Measurements from ENCODE around the gene DEGS2.
"Not testable (repeated sequence)": the region's sequence is repeated elsewhere in the genome, so short reads cannot be mapped to it uniquely, and the experiment has no call there.

DEGS2 gene

GRCh38 chr14:100187247-100187833 lies 27.9 kb upstream of the DEGS2 start:
- Histone ChIP-seq H3K9me2 (replicated peaks; ENCODE audit: insufficient read depth, low read length) (no peaks in the 10 kb centered on the region), H3K36me3 (replicated peaks; ENCODE audit: insufficient read depth, low read length) (no peaks in the 10 kb centered on the region), H3K27me3 (replicated peaks; ENCODE audit: insufficient read depth, low read length) (no peaks in the 10 kb centered on the region), H3K4me3 (ENCODE audit: low read length) (no peak overlapping the region), H3K4me2 (ENCODE audit: low read depth, low read length) (no peak overlapping the region), H3K9me3 (replicated peaks; ENCODE audit: insufficient read depth, low read length) (no peaks in the 10 kb centered on the region), H2AFZ (ENCODE audit: low read length) (no peak overlapping the region), H3K4me1 (ENCODE audit: low read length) (no peaks in the 10 kb centered on the region), H3K9ac (ENCODE audit: low read length) (no peak overlapping the region), H4K20me1 (ENCODE audit: insufficient read depth, low read length) (no peaks in the 10 kb centered on the region), H3K79me2 (ENCODE audit: low read length) (no peaks in the 10 kb centered on the region), H3K27ac (ENCODE audit: low read length) (no peak overlapping the region), H3F3A (ENCODE audit: insufficient read depth, low read length) (no peaks in the 10 kb centered on the region)
- DNase-seq = no peak
- TF ChIP-seq CTCF (IDR thresholded peaks at IDR 0.05; ENCODE audit: low read length) (no peak), EZH2 (optimal IDR thresholded peaks at IDR 0.05; ENCODE audit: low read depth, low read length) (no peak), EZH2phosphoT487 (IDR thresholded peaks at IDR 0.05; ENCODE audit: low read length) (no peak)

GRCh38 chr14:100181876-100182551 lies 22.6 kb upstream of the DEGS2 start:
- H4K20me1 ChIP-seq (ENCODE audit: insufficient read depth, low read length); H3K27ac ChIP-seq (ENCODE audit: low read length); H3K27me3 ChIP-seq (replicated peaks; ENCODE audit: insufficient read depth, low read length); H3K9me2 ChIP-seq (replicated peaks; ENCODE audit: insufficient read depth, low read length); H3K4me1 ChIP-seq (ENCODE audit: low read length); H3K4me2 ChIP-seq (ENCODE audit: low read depth, low read length); H2AFZ ChIP-seq (ENCODE audit: low read length); H3K36me3 ChIP-seq (replicated peaks; ENCODE audit: insufficient read depth, low read length); DNase-seq; H3K4me3 ChIP-seq (ENCODE audit: low read length); H3K9me3 ChIP-seq (replicated peaks; ENCODE audit: insufficient read depth, low read length); H3K9ac ChIP-seq (ENCODE audit: low read length); H3K79me2 ChIP-seq (ENCODE audit: low read length); H3F3A ChIP-seq (ENCODE audit: insufficient read depth, low read length): not testable (repeated sequence)

- not testable (repeated sequence) for H3K4me3 ChIP-seq (ENCODE audit: low read length); H3F3A ChIP-seq (ENCODE audit: insufficient read depth, low read length); H3K4me1 ChIP-seq (ENCODE audit: low read length); H3K9me3 ChIP-seq (replicated peaks; ENCODE audit: insufficient read depth, low read length); H3K27me3 ChIP-seq (replicated peaks; ENCODE audit: insufficient read depth, low read length); H2AFZ ChIP-seq (ENCODE audit: low read length); H3K9ac ChIP-seq (ENCODE audit: low read length); H4K20me1 ChIP-seq (ENCODE audit: insufficient read depth, low read length); H3K79me2 ChIP-seq (ENCODE audit: low read length); H3K36me3 ChIP-seq (replicated peaks; ENCODE audit: insufficient read depth, low read length); H3K27ac ChIP-seq (ENCODE audit: low read length); DNase-seq; H3K4me2 ChIP-seq (ENCODE audit: low read depth, low read length); H3K9me2 ChIP-seq (replicated peaks; ENCODE audit: insufficient read depth, low read length)
These were observed 21.2 kb upstream of the DEGS2 start for GRCh38 chr14:100180671-100181070.

GRCh38 chr14:100178691-100179090 lies 19.2 kb upstream of the DEGS2 start:
- no peak overlapping the region for H3K9ac ChIP-seq (ENCODE audit: low read length)
- no peak overlapping the region for H2AFZ ChIP-seq (ENCODE audit: low read length)
- no peaks in the 10 kb centered on the region for H3K79me2 ChIP-seq (ENCODE audit: low read length)
- no peak for TF ChIP-seq EZH2phosphoT487 (IDR thresholded peaks at IDR 0.05; ENCODE audit: low read length)
- no peak for TF ChIP-seq EZH2 (optimal IDR thresholded peaks at IDR 0.05; ENCODE audit: low read depth, low read length)
- TF ChIP-seq CTCF (IDR thresholded peaks at IDR 0.05; ENCODE audit: low read length) = no peak
- H4K20me1 ChIP-seq (ENCODE audit: insufficient read depth, low read length) = no peaks in the 10 kb centered on the region
- no peaks in the 10 kb centered on the region for H3K9me3 ChIP-seq (replicated peaks; ENCODE audit: insufficient read depth, low read length)
- no peak for DNase-seq
- no peaks in the 10 kb centered on the region for H3K27me3 ChIP-seq (replicated peaks; ENCODE audit: insufficient read depth, low read length)
- no peak overlapping the region for H3K4me2 ChIP-seq (ENCODE audit: low read depth, low read length)
- no peaks in the 10 kb centered on the region for H3F3A ChIP-seq (ENCODE audit: insufficient read depth, low read length)
- H3K36me3 ChIP-seq (replicated peaks; ENCODE audit: insufficient read depth, low read length) = no peaks in the 10 kb centered on the region
- H3K9me2 ChIP-seq (replicated peaks; ENCODE audit: insufficient read depth, low read length) = no peaks in the 10 kb centered on the region
- H3K4me3 ChIP-seq (ENCODE audit: low read length) = no peak overlapping the region
- H3K4me1 ChIP-seq (ENCODE audit: low read length) = no peaks in the 10 kb centered on the region
- no peak overlapping the region for H3K27ac ChIP-seq (ENCODE audit: low read length)
